ENCODE results near the gene GABRE. TPM values are rescaled to one million over a fixed set of nuclear protein-coding genes. Genes with fewer than 3 reads are reported as not detected.

GABRE gene
- total RNA-seq = 85.0 TPM

- peak; percentile 53 for DNase-seq (ENCODE audit: low spot score)
Measured at GRCh38 chrX:151974336-151975227, at the start of gene GABRE. Gene GABRE, minus strand, starts transcription at chrX:151974676. Its CDS starts 51 bp downstream, at chrX:151974625.

GRCh38 chrX:152020888-152021287, 46.4 kb upstream of the GABRE start:
- DNase-seq (ENCODE audit: low spot score) = no peak

- DNase-seq (ENCODE audit: low spot score) = no peak
Measured at GRCh38 chrX:151999813-152000212, 25.3 kb upstream of the GABRE start.

- no peak for DNase-seq (ENCODE audit: low spot score)
Measured at GRCh38 chrX:151997539-151997938, 23.1 kb upstream of the GABRE start.

- DNase-seq (ENCODE audit: low spot score) = peak; percentile 20
Measured at GRCh38 chrX:151996347-151996746, 21.9 kb upstream of the GABRE start.

- no peak for DNase-seq (ENCODE audit: low spot score)
Measured at GRCh38 chrX:151994476-151994875, 20.0 kb upstream of the GABRE start.

- no peak for DNase-seq (ENCODE audit: low spot score)
Measured at GRCh38 chrX:151988706-151989299, 14.3 kb upstream of the GABRE start.

- DNase-seq (ENCODE audit: low spot score) = no peak
Measured at GRCh38 chrX:151987108-151987507, 12.6 kb upstream of the GABRE start.

- peak; percentile 58 for DNase-seq (ENCODE audit: low spot score)
Measured at GRCh38 chrX:151985955-151986354, 11.5 kb upstream of the GABRE start.

GRCh38 chrX:151985531-151985930, 11.1 kb upstream of the GABRE start:
- no peak for DNase-seq (ENCODE audit: low spot score)

- no peak for DNase-seq (ENCODE audit: low spot score)
Measured at GRCh38 chrX:151984902-151985301, 10.4 kb upstream of the GABRE start.

GRCh38 chrX:151984328-151984727, 9.9 kb upstream of the GABRE start:
- no peak for DNase-seq (ENCODE audit: low spot score)

- no peak for DNase-seq (ENCODE audit: low spot score)
Measured at GRCh38 chrX:151983186-151983585, 8.7 kb upstream of the GABRE start.

- DNase-seq (ENCODE audit: low spot score) = peak; percentile 44
Measured at GRCh38 chrX:151982222-151982621, 7.7 kb upstream of the GABRE start.

- DNase-seq (ENCODE audit: low spot score) = no peak
Measured at GRCh38 chrX:151981129-151981528, 6.7 kb upstream of the GABRE start.

GRCh38 chrX:151977923-151978322, 3.4 kb upstream of the GABRE start:
- DNase-seq (ENCODE audit: low spot score) = no peak

- no peak for DNase-seq (ENCODE audit: low spot score)
Measured at GRCh38 chrX:151977009-151977408, 2.5 kb upstream of the GABRE start.

GRCh38 chrX:151975736-151976275, 1.3 kb upstream of the GABRE start:
- DNase-seq (ENCODE audit: low spot score) = no peak

GRCh38 chrX:151975228-151975593, 735 bp upstream of the GABRE start:
- DNase-seq (ENCODE audit: low spot score) = no peak

GRCh38 chrX:151973851-151974335, 583 bp downstream of the GABRE start:
- peak; percentile 24 for DNase-seq (ENCODE audit: low spot score)

- DNase-seq (ENCODE audit: low spot score) = no peak
Measured at GRCh38 chrX:151973060-151973661, 1.3 kb downstream of the GABRE start.

GRCh38 chrX:151970661-151971060, 3.8 kb downstream of the GABRE start:
- peak; percentile 64 for DNase-seq (ENCODE audit: low spot score)
